Measurements from ENCODE around the gene TEKTIP1.

The TEKTIP1 gene

GRCh38 chr19:3543150-3544057 lies 4.4 kb downstream of the TEKTIP1 start:
- no peaks in the 10 kb centered on the region for H3K4me1 ChIP-seq (ENCODE audit: control insufficient read depth, insufficient read depth, low read length, poor library complexity, severe bottlenecking)
- H3K36me3 ChIP-seq (ENCODE audit: control insufficient read depth, insufficient read depth, low read length), result peaks cover 34% of the 10 kb centered on the region
- no peaks in the 10 kb centered on the region for H3K9me3 ChIP-seq (ENCODE audit: control insufficient read depth, low read length)
- WGBS, 2 experiments (ENCODE audit: insufficient coverage in 2 of 2), result 91 to 96% methylated on average over 35 to 44 of the region's 47 CpGs
- H3K4me3 ChIP-seq (ENCODE audit: extremely low read depth, insufficient read depth, low read length, poor library complexity, severe bottlenecking), result no peak overlapping the region
- H3K27ac ChIP-seq (ENCODE audit: low read depth, low read length, severe bottlenecking), result no peak overlapping the region

GRCh38 chr19:3544058-3544376 lies 5.0 kb downstream of the TEKTIP1 start:
- Histone ChIP-seq H3K4me1 (ENCODE audit: control insufficient read depth, insufficient read depth, low read length, poor library complexity, severe bottlenecking) (no peaks in the 10 kb centered on the region), H3K4me3 (ENCODE audit: extremely low read depth, insufficient read depth, low read length, poor library complexity, severe bottlenecking) (no peak overlapping the region), H3K27ac (ENCODE audit: low read depth, low read length, severe bottlenecking) (no peak overlapping the region), H3K9me3 (ENCODE audit: control insufficient read depth, low read length) (no peaks in the 10 kb centered on the region), H3K36me3 (ENCODE audit: control insufficient read depth, insufficient read depth, low read length) (peaks cover 40% of the 10 kb centered on the region)
- WGBS, 2 experiments (ENCODE audit: insufficient coverage in 2 of 2), result 93 to 97% methylated on average over 9 of the region's 9 CpGs

- H3K36me3 ChIP-seq (ENCODE audit: control insufficient read depth, insufficient read depth, low read length), result peaks cover 33% of the 10 kb centered on the region
- no peak overlapping the region for H3K27ac ChIP-seq (ENCODE audit: low read depth, low read length, severe bottlenecking)
- no peak overlapping the region for H3K4me3 ChIP-seq (ENCODE audit: extremely low read depth, insufficient read depth, low read length, poor library complexity, severe bottlenecking)
- no peaks in the 10 kb centered on the region for H3K4me1 ChIP-seq (ENCODE audit: control insufficient read depth, insufficient read depth, low read length, poor library complexity, severe bottlenecking)
- H3K9me3 ChIP-seq (ENCODE audit: control insufficient read depth, low read length), result no peaks in the 10 kb centered on the region
- 36 to 75% methylated on average over 6 to 29 of the region's 30 CpGs for WGBS, 2 experiments (ENCODE audit: insufficient coverage in 2 of 2)
Measured at GRCh38 chr19:3544742-3545668, 6.0 kb downstream of the TEKTIP1 start.

- 89 to 94% methylated on average over 8 to 10 of the region's 10 CpGs for WGBS, 2 experiments (ENCODE audit: insufficient coverage in 2 of 2)
- peaks cover 34% of the 10 kb centered on the region for H3K36me3 ChIP-seq (ENCODE audit: control insufficient read depth, insufficient read depth, low read length)
- no peaks in the 10 kb centered on the region for H3K4me1 ChIP-seq (ENCODE audit: control insufficient read depth, insufficient read depth, low read length, poor library complexity, severe bottlenecking)
- no peak overlapping the region for H3K27ac ChIP-seq (ENCODE audit: low read depth, low read length, severe bottlenecking)
- no peaks in the 10 kb centered on the region for H3K9me3 ChIP-seq (ENCODE audit: control insufficient read depth, low read length)
- H3K4me3 ChIP-seq (ENCODE audit: extremely low read depth, insufficient read depth, low read length, poor library complexity, severe bottlenecking), result no peak overlapping the region
Measured at GRCh38 chr19:3545669-3546034, 6.7 kb downstream of the TEKTIP1 start.

GRCh38 chr19:3546119-3546518 lies 7.1 kb downstream of the TEKTIP1 start:
- H3K36me3 ChIP-seq (ENCODE audit: control insufficient read depth, insufficient read depth, low read length), result peaks cover 39% of the 10 kb centered on the region
- no peaks in the 10 kb centered on the region for H3K9me3 ChIP-seq (ENCODE audit: control insufficient read depth, low read length)
- no peak overlapping the region for H3K27ac ChIP-seq (ENCODE audit: low read depth, low read length, severe bottlenecking)
- 95 to 99% methylated on average over 21 to 22 of the region's 23 CpGs for WGBS, 2 experiments (ENCODE audit: insufficient coverage in 2 of 2)
- H3K4me3 ChIP-seq (ENCODE audit: extremely low read depth, insufficient read depth, low read length, poor library complexity, severe bottlenecking), result no peak overlapping the region
- no peaks in the 10 kb centered on the region for H3K4me1 ChIP-seq (ENCODE audit: control insufficient read depth, insufficient read depth, low read length, poor library complexity, severe bottlenecking)

- no peak overlapping the region for H3K4me3 ChIP-seq (ENCODE audit: extremely low read depth, insufficient read depth, low read length, poor library complexity, severe bottlenecking)
- H3K27ac ChIP-seq (ENCODE audit: low read depth, low read length, severe bottlenecking), result no peak overlapping the region
- 93 to 94% methylated on average over 13 to 15 of the region's 15 CpGs for WGBS, 2 experiments (ENCODE audit: insufficient coverage in 2 of 2)
- no peaks in the 10 kb centered on the region for H3K9me3 ChIP-seq (ENCODE audit: control insufficient read depth, low read length)
- peaks cover 45% of the 10 kb centered on the region for H3K36me3 ChIP-seq (ENCODE audit: control insufficient read depth, insufficient read depth, low read length)
- H3K4me1 ChIP-seq (ENCODE audit: control insufficient read depth, insufficient read depth, low read length, poor library complexity, severe bottlenecking), result no peaks in the 10 kb centered on the region
Measured at GRCh38 chr19:3547301-3547731, 8.3 kb downstream of the TEKTIP1 start.

- no peak overlapping the region for H3K27ac ChIP-seq (ENCODE audit: low read depth, low read length, severe bottlenecking)
- peaks cover 48% of the 10 kb centered on the region for H3K36me3 ChIP-seq (ENCODE audit: control insufficient read depth, insufficient read depth, low read length)
- H3K9me3 ChIP-seq (ENCODE audit: control insufficient read depth, low read length), result no peaks in the 10 kb centered on the region
- peaks cover 3% of the 10 kb centered on the region for H3K4me1 ChIP-seq (ENCODE audit: control insufficient read depth, insufficient read depth, low read length, poor library complexity, severe bottlenecking)
- 95 to 96% methylated on average over 31 to 36 of the region's 36 CpGs for WGBS, 2 experiments (ENCODE audit: insufficient coverage in 2 of 2)
- no peak overlapping the region for H3K4me3 ChIP-seq (ENCODE audit: extremely low read depth, insufficient read depth, low read length, poor library complexity, severe bottlenecking)
Measured at GRCh38 chr19:3547767-3548282, 8.9 kb downstream of the TEKTIP1 start.

GRCh38 chr19:3548606-3549005 lies 9.6 kb downstream of the TEKTIP1 start:
- H3K27ac ChIP-seq (ENCODE audit: low read depth, low read length, severe bottlenecking), result no peak overlapping the region
- H3K9me3 ChIP-seq (ENCODE audit: control insufficient read depth, low read length), result no peaks in the 10 kb centered on the region
- H3K36me3 ChIP-seq (ENCODE audit: control insufficient read depth, insufficient read depth, low read length), result peaks cover 48% of the 10 kb centered on the region
- no peak overlapping the region for H3K4me3 ChIP-seq (ENCODE audit: extremely low read depth, insufficient read depth, low read length, poor library complexity, severe bottlenecking)
- H3K4me1 ChIP-seq (ENCODE audit: control insufficient read depth, insufficient read depth, low read length, poor library complexity, severe bottlenecking), result peaks cover 6% of the 10 kb centered on the region
- 92 to 93% methylated on average over 12 to 14 of the region's 14 CpGs for WGBS, 2 experiments (ENCODE audit: insufficient coverage in 2 of 2)

- no peaks in the 10 kb centered on the region for H3K9me3 ChIP-seq (ENCODE audit: control insufficient read depth, low read length)
- WGBS, 2 experiments (ENCODE audit: insufficient coverage in 2 of 2), result 94 to 96% methylated on average over 7 to 9 of the region's 10 CpGs
- no peak overlapping the region for H3K4me3 ChIP-seq (ENCODE audit: extremely low read depth, insufficient read depth, low read length, poor library complexity, severe bottlenecking)
- no peak overlapping the region for H3K27ac ChIP-seq (ENCODE audit: low read depth, low read length, severe bottlenecking)
- H3K4me1 ChIP-seq (ENCODE audit: control insufficient read depth, insufficient read depth, low read length, poor library complexity, severe bottlenecking), result peaks cover 6% of the 10 kb centered on the region
- peaks cover 42% of the 10 kb centered on the region for H3K36me3 ChIP-seq (ENCODE audit: control insufficient read depth, insufficient read depth, low read length)
Measured at GRCh38 chr19:3549816-3550215, 10.8 kb downstream of the TEKTIP1 start.

GRCh38 chr19:3550947-3551791 lies 12.2 kb downstream of the TEKTIP1 start:
- H3K4me3 ChIP-seq (ENCODE audit: extremely low read depth, insufficient read depth, low read length, poor library complexity, severe bottlenecking), result no peak overlapping the region
- H3K27ac ChIP-seq (ENCODE audit: low read depth, low read length, severe bottlenecking), result no peak overlapping the region
- H3K4me1 ChIP-seq (ENCODE audit: control insufficient read depth, insufficient read depth, low read length, poor library complexity, severe bottlenecking), result peaks cover 13% of the 10 kb centered on the region
- 96% methylated on average over 25 to 31 of the region's 34 CpGs for WGBS, 2 experiments (ENCODE audit: insufficient coverage in 2 of 2)
- H3K9me3 ChIP-seq (ENCODE audit: control insufficient read depth, low read length), result no peaks in the 10 kb centered on the region
- H3K36me3 ChIP-seq (ENCODE audit: control insufficient read depth, insufficient read depth, low read length), result peaks cover 44% of the 10 kb centered on the region
